HG03571 (cell line): ENCODE measurements around the gene MAU2.
"Not testable (repeated sequence)": the region's sequence is repeated elsewhere in the genome, so short reads cannot be mapped to it uniquely, and the experiment has no call there.

Source experiments
- ATAC-seq: cut with Tn5 transposase; IDR thresholded peaks from one replicate; pipeline ENCODE4 v1.9.1; 2021; ENCODE audit not compliant: unreplicated experiment

Gene MAU2

DNA sequence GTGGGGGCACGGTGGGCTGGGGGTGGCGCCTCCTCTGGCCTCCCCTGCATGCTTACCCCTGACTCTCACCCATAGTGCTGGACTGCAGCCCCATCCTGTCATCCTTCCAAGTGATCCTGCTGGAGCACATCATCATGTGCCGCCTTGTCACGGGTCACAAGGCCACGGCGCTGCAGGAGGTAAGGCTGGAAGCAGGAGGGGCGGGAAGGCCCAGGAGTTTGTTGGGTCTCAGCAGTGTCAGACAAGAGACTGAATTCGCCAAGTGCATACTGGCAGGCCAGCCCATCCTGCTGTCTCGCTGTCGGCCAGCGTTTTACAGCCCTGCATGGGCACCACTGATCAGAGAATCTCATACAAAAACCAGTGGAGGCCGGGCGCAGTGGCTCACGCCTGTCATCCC is 23.1 kb downstream of the MAU2 start:
- no peak for ATAC-seq

DNA sequence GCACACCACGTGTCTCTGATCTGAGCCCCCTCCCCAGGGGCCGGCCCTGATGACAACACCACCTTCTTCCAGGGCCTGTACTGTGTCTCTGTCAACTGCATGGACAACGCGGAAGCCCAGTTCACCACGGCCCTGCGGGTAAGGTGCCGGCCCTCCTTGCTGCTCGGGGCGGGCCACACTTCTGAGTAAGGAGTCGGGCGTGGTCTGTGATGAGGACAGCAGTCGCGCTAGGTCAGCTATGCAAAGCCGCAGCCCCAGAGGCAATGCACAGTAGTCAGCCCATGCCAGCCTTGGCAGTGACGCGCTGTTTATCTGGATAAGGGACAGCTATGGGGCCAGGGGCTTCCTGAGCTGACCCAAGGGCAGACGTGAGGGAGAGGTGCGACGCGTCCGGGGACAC is 24.6 kb downstream of the MAU2 start:
- no peak for ATAC-seq

DNA sequence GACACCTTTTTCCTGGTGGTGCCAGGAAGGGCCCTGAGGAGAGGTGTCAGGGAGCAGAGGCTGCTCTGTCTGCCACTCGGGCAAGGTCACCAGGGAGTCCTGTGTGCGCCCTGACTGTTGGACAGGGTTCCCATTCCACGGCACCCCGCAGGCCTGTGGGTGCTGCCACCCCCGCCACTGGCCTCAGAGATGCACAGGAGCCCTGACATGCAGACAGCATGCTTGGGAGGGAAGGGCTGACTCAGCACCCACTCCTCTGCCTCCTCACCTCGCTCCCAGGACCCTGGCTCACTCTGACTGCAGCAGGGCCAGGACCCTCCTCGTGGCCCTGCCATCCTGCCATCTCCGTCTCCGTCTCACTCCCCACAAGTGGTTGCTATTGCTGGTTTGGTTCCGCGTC is 25.3 kb downstream of the MAU2 start:
- no peak for ATAC-seq

DNA sequence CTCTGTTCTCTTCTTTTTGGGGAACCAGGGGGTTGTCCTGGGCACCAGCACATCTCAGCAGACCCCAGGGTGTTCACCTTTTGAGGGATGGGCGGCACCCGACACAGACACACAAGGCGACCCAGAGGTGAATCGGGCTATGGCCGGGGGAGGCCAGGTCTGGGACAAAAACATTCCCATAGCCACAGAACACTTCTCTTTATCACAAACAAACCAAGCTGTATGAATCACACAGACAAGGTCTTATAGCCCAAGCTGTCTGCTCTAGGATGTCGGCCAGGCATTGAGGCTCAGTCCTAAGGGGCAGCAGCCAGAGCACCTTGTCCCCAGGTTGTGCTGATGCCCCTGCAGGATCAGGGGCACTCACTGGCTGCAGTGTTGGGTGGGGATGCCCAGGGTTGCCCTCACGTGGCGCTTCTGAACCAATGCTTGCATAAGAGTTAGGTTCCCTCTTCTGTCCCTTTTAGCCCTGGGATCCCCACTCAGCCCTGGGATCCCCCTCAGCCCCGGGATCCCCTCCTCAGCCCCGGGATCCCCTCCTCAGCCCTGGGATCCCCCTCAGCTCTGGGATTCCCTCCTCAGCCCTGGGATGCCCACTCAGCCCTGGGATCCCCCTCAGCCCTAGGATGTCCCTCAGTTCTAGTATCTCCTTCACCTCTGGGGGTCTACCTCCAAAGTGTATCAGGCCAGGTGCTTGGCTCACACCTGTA is 26.9 kb downstream of the MAU2 start:
- no peak for ATAC-seq

DNA sequence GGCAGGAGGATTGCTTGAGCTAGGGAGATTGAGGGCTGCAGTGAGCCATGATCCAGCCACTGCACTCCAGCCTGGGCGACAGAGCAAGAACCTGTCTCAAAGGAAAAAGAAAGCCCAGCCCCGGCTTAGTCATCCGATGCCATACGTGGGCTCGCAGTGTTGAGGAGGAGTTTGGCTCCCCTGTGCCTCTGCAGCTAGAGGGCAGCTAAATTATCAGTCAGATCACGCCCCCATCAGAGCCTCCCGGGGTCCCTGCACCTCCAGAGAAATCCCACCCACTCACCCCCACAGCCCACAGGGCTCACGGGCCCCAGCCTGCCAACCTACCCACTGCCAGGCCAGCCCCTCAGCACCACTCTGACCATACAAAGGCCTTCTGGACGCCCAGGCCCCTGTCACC is 27.6 kb downstream of the MAU2 start:
- no peak for ATAC-seq

DNA sequence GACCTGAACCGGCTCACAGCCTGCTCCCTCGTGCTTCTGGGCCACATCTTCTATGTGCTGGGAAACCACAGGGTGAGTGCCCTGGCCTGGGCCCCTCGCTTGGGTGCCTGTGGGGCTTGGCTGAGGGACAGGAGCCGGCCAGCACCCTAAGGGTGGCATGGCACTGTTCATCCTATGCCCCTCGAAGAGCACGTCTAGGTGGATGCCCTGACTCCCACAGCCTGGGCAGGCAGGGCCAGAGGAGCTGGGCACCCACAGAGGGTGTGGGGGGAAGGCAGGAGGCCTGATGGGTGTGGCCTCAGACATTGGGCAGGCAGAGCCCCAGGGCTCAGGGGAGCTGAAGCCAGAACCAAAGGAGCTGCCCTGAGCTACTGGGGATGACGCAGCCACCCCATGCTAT is 28.7 kb downstream of the MAU2 start:
- ATAC-seq = no peak

DNA sequence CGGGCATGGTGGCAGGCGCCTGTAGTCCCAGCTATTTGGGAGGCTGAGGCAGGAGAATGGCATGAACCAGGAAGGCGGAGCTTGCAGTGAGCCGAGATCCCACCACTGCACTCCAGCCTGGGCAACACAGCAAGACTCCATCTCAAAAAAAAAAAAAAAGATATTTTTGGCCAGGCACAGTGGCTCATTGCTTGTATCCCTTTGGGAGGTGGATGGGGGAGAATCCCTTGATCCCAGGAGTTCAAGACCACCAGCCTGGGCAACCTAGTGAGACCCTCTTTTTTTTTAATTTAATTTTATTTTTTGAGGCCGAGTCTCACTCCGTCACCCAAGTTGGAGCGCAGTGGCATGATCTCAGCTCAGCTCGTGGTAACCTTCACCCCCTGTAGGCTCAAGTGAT is 30.1 kb downstream of the MAU2 start:
- ATAC-seq = not testable (repeated sequence)

DNA sequence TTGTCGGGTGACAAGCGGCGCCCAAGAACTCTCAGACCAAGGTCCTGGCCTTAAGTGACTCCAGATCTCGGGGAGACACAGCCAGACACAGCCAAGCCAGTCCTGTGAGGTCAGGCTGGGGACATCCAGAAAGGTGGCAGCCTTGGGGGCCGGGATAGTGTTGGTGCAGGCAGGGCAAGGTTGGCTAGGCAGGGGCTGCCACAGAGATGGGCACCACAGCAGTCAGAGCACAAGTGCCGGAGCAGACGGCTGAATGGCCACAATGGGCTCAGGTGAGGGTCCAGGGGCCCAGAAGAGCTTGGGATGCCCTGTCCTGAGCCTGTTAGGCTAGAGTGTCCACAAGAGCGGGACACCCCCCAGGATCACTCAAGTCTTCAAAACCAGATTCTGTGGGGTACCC is 32.2 kb downstream of the MAU2 start:
- no peak for ATAC-seq

DNA sequence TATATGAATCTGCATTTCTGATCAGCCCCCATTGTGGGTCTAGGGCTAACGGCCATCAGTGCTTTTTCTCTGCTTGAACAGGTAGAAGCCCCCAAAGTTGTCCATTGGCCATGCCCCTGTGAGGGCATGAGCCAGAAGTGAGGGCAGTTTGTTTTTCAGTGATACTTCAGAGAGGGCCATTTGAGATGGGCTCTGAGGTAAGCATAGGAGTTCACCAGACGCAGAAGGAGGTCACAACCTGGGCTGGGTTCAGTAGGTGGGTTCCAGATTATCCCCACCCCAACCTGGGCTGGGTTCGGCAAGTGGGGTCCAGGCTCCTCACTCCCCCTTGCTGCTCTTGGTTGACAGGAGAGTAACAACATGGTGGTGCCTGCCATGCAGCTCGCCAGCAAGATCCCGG is 33.4 kb downstream of the MAU2 start:
- no peak for ATAC-seq

DNA sequence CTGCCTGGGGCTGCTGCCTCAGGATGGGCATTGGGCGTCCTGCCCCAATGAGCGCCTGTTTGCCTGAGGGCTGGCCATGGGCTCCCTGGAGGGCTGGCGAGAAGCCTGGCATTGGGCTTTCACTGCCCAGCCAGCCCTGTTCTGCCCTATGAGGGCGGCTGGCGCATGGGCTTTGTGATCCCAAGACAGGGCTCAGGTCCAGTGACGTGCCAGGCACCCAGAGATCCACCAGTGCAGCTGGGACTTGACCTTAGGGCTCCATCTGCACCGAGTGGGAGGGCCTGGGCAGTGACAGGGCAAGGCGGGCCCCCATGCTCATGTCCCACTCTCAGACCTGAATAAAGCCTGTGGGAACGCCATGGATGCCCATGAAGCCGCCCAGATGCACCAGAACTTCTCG is 34.3 kb downstream of the MAU2 start:
- ATAC-seq = no peak

DNA sequence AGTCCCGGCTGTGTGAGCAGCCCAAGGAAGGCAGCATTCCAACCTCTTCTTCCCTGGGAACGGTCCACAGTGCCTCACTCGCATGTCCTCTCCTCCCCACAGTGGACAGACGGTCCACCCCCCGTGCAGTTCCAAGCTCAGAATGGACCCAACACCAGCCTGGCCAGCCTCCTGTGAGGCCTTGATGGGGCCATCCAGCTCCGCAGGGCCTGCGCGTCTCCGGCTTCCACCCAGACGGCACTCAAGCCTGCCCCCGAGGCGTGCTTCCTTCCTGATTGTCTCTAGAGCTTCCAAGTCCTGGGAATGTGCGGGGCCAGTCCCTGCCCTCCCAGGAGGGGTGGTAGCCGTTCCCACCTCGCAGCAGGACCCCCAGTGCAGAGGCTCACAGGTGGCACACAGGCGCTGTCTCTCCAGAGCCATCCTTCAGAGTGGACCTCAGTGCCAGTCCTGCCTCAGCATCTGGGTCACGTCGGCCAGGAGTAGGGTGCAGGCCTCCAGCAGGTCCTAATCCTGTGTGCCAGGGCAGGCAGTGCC is 35.0 kb downstream of the MAU2 start:
- ATAC-seq = no peak

DNA sequence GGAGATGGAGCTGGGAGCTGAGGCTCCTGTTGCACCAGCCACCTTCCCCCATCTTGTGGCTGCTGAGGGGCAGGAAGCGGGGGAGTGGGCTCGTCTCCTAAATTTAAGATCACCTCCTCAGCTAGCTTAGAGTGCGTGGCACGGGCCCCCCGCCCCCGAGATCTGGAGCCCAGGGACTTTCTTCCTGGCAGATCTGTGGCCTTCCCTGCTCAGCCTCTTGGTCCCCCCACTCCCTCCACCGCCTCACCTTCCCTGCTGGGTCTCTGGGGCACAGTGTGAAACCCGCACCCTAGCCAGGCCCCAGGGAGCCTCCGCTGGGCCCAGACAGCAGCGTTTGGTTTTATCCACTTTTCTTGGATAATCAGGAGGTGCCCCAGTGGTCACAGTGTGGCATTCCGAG is 35.9 kb downstream of the MAU2 start:
- ATAC-seq = no peak

DNA sequence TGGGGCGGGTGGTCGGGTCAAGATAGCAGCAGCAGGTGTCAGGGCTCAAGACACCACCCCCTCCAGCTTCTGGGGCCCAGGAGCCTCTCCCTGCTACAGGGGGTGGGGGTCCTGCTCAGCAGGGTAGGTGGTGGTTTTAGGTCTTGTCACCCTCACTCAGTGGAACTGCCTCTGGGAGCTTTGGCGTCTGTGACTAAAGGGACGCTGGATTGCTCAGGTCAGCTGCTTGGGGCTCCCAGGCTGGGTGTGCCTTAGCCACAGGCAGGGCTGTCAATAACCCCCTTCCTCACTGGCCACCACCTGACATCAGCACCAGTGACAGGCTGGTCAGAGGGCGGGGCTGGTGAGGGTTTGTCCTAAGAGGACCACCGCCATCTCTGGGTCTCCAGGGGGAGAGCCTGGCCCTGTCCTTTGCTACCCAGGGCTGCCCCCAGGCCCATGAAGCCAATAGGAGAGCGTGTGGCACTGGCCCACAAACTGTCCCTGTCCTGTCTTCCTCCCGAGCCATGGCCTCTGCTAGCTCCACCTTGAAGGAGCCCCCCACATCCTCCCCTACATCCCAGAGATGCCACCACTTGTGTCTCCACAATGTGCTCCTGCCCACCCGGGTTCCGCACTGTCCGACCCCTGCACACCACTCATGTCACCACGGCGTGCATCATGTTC is 36.4 kb downstream of the MAU2 start:
- ATAC-seq = no peak

DNA sequence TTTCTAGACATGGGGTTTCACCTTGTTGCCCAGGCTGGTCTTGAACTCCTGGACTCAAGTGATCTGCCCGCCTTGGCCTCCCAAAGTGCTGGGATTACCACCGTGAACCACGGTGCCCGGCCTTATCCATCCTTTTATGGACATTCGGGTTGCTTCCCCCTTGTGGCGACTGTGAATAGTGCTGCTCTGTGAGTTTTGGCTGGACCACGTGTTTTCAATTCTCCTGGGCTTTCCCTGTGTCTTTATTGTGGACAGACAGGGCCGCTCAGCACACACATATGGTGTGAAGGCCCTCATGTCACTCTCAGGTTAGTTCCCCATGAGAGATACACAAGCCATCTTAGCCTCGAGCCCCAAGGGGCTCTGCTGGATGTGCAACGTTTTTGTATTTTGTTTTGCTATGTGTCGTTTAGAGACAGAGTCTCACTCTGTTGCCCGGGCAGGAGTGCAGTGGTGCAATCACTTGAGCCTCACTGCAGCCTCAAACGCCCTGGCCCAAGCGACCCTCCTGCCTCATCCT is 40.5 kb downstream of the MAU2 start:
- peak; percentile 46 for ATAC-seq

DNA sequence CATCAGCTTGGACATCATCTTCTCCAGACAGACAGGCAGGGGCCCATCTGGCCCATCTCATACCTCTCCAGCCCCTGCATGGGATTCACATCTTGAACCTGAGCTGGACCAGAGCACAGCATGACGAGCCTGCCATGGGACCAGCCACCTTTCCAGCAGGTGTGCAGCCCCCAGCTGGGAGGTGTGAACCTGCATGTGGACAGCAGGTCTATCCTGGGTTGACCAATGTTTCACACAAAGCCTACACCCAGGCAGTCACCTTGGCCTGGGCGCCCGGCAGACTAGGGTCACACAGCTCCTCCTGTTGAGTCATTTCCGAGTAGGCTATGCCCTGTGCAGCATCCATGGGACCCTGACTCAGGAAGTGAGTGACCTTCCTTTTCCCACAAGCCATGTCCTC is 41.4 kb downstream of the MAU2 start:
- no peak for ATAC-seq

DNA sequence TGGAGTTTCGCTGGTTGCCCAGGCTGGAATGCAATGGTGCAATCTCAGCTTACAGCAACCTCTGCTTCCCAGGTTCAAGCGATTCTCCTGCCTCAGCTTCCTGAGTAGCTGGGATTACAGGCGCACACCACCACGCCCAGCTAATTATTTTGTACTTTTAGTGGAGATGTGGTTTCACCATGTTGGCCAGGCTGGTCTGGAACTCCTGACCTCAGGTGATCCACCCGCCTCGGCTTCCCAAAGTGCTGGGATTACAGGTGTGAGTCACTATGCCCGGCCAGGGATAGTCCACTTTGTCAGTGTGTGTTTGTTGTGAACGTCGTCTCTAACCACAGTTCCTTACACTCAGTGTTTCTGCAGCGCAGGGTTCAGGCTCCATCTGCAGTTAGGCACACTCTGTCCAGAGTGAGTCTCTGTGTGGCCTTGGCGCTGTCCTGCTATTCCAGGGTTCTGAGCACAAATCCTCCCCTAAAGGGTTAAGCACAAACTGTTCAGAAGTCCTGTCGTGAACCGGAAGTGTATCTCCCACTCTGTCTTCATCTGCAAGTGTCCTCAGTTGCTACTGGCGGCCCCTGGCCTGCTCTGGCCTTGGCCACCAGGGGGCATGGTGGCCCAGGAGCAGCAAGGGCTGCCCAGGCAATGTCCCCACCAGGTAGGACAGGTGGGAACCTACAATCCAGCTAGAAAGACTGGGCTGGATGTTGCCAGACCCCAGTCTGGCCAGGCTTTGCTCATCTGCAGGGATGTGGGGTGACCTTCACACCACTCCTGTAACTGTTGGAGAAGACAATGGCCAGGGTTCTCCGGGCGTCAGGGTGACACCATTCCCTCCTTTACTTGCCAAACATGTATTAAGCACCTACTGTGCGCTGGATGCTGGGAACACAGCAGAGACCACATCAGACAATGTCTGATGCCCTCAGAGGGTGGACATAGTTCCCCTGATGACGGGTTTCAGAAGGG is 46.1 kb downstream of the MAU2 start:
- ATAC-seq = peak; percentile 63

DNA sequence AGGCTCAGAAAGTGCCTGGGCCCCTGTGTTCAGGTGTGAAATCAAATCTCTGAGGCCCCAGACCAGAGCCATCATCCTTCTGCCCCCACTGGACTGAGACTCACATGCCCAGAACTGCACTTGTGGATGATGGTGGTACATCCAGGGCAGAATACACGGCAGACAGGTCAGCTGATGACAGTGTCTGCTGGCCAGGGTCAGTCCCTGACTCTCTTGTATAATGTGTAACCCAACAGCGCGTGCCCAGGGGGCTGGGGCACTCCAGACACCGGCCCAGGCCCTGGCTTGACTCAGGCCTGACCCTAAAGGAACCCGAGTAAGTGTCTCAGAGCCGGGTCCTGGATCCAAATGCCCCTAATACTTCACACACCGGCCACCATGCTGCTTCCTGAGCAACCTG is 47.5 kb downstream of the MAU2 start:
- ATAC-seq = no peak

DNA sequence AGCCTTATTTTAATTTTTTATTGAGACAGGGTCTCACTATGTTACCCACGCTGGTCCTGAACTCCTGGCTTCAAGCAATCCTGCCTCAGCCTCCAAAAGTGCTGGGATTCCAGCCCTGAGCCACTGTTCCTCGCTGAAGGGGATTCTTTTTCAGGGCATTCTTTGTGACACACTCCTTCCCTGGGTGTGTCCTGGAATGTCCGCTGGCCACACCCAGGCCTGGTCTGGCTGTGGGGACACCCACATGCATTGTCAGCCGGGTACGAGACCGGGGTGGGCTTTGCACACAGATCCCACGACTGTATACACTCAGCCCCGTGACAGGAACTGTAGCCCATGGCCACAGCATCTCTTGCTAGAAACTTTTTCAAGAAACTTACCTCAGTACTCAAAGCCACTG is 50.4 kb downstream of the MAU2 start:
- no peak for ATAC-seq

DNA sequence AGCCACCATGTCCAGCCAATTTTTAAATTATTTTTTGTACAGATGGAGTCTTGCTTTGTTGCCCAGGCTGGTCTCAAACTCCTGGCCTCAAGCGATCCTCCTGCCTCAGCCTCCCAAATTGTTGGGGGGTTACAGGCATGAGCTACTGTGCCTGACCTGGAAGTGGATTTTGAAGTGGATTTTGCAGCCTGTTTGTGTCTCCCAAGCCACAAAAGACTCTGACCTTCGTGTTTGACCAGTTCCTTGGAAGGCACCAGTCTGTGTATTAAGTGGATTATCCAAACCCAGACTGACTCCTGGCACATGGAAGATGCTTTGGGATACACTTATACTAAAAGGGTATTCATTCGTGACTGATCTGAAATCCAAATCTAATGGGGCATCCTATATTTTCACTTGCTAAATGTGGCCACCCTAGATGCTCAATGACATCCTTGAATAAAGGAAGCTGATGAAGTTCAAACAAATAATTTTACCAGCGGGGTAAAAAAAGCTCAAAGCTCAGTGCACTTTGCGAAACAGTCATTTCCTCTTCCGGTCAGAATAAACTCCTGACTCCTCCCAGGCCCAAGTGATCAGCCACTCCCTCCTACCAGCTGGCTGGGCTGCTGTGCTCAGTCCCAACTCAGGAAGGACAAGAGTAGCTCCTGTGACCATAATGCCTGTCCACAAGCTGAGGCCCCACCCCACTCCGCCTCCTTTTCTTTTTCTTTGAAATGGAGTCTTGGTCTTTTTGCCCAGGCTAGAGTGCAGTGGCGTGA is 52.2 kb downstream of the MAU2 start:
- peak; percentile 87 for ATAC-seq

DNA sequence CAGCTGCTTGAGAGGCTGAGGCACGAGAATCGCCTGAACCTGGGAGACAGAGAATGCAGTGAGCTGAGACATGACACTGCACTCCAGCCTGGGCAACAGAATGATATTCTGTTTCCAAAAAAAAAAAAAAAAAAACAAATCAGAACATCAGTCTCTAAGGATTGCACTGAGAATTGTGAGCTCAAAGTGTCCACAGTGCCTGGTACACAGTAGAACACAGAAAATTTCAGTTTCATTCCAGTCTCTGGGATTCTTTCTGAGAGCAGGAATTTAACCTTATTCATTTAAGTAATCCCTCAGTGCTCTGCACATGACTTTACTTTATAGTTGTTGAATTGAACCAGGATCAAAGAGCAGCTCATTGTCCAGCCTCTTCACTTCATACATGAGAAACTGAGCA is 58.9 kb downstream of the MAU2 start:
- ATAC-seq = no peak

DNA sequence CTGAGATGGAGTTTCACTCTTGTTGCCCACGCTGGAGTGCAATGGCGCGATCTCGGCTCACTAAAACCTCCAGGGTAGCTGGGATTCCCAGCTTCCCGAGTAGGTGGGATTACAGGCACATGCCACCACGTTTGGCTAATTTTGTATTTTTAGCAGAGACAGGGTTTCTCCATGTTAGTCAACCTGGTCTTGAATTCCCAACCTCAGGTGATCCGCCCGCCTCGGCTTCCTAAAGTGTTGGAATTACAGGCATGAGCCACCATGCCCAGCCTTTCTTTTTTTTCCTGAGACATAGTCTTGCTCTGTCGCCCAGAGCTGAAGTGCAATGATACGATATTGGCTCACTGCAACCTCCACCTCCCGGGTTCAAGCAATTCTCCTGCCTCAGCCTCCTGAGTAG is 59.7 kb downstream of the MAU2 start:
- ATAC-seq = not testable (repeated sequence)
